Stimulated activated CD4-positive, alpha-beta T cell treated with anti-CD3 and anti-CD28 coated beads, Interleukin-15, amount 100 ng/mL, for 1 hour (primary cell): ENCODE measurements around the gene ANKLE2.
"Not testable (repeated sequence)": the region's sequence is repeated elsewhere in the genome, so short reads cannot be mapped to it uniquely, and the experiment has no call there.

Source experiments
- DNase-seq, 2 donors: peaks; one replicate each; pipeline ENCODE4 v3.0.0-alpha.2; 2020; ENCODE audit warnings: low read depth in 1 of 2, low spot score in 1 of 2

Gene ANKLE2

DNA sequence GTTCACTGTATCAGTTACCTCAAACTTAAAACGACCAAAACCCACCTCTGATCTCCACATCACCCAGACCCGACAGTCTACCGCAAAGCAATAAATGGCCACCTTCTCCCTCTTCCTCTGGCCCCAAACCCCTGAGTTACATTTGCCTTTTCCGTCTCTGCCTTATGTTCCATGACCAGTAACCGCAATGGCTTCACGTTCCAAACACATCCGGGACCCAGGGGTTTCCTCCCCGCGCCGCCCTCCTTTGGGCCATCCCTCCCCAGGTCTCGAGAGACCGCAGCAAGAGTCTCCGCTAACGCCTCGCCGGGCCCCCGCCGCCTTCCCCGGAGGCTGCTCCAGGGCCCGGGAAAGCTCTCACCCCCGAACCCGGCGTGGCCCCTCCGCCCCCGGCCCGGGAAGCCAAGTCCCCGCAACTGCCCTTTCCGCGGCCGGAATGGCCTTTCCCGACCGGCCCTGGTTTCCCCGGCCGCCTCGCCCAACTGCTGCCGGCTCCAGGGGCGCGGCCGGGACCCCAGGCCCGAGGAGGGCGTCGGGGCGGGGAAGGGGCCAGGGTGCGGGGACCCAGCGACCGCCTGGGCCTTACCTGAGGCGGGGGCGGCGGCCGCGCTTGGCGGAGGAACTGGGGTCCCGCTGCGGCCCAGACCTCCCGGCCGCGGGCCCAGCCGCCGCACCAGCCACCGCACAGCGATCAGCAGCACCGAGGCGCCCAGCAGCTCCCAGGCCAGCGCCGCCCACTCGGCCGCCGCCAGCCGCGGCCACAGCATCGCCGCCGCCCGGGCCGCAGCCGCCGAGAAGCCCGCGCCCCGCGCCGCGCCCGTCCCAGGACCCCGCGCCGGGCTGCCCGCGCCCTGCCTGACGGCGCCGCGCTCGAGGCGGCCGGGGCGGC lies at the start of gene ANKLE2:
ANKLE2 (minus strand) TSS at position 801 of the 889 bp plus-strand sequence; CDS start at position 767, 34 bp downstream.
- DNase-seq = peak; percentile 40 to 59

DNA sequence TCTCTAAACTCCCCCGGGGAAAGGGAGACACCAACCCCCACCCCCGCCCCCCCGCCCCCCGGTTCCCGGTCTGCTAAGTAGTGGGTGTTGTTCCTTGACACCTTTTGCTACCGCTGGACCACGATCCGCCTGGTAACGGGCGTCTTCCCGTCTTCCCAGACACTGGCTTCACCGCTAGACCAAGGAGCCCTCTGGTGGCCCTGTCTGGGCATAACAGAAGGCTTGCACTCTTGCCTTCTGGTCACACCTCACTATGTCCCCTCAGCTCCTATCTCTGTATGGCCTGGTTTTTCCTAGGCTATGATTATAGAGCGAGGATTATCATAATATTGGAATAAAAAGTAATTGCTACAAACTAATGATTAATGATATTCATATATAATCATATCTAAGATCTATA lies 47.8 kb upstream of the ANKLE2 start:
- DNase-seq = not testable (repeated sequence)

DNA sequence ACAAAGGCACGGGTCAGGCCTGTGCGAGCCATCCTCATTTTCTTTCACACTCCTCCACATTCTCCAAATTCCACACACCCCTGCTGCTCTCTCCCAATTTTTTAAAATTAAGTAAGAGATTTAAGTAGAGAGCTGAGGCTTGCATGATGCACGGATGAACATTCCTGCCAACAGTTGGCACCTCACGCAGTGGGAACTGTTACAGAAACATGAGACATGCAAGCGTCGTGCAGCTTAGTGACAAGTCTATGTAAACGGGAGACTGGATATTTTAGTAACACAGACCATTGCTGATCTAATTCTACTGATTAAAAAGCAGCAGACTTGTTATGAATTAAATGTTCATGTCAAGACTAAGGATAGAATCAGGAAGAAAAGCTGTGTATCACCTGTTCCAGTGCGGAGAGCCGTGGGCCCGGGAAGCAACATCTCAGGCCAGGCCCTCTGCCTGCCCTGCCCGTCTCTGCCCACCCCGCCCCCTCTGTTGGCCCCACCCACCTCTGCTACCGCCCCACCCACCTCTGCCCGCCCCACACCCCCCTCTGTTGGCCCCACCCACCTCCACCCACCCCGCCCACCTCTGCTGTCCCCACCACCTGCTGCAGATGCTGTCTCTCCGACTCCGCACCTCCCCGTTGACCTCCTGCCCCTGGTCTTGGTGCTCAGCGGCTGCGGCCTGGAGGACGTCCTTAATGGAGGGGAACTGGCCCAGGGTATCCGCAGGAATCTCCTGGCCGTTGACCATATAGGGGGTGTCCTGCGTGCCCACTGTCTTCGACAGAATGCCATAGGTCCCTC lies 45.9 kb upstream of the ANKLE2 start:
- no peak for DNase-seq

DNA sequence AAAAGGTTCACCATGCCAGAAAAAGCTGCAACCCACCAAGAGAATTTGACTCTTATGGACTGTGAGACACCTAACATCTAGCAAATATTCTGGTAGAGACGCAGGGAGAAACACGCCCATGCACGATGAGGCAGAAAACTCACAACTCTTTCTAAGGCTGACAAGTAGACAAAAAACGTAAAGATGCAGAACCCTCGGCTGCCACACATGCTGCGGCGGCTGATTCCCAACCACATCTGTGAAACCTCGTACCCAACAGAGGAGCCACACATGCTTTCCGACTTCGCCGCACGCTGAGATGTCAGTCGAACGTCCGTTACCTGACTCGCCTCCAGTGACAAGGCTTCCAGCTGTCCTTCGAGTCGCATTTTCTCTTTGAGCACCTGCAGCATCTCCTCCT lies 45.2 kb upstream of the ANKLE2 start:
- DNase-seq = no peak

DNA sequence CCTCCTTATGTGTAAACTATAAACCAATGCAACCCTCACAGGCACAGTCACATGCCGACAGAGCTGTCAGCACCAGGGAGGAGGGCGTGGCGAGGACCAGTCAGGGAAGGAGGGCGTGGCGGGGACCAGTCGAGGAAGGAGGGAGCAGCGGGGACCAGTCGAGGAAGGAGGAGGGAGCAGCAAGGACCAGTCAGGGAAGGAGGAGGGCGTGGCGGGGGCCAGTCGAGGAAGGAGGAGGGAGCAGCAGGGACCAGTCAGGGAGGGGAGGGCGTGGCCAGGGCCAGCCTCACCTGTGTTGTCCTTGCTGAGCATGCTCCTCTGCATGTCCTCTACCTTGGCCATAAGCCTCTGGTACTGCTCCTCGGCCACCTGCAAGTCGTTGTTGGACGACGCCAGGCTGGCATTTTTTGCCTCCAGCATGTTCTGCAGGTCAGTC lies 42.8 kb upstream of the ANKLE2 start:
- DNase-seq = no peak

DNA sequence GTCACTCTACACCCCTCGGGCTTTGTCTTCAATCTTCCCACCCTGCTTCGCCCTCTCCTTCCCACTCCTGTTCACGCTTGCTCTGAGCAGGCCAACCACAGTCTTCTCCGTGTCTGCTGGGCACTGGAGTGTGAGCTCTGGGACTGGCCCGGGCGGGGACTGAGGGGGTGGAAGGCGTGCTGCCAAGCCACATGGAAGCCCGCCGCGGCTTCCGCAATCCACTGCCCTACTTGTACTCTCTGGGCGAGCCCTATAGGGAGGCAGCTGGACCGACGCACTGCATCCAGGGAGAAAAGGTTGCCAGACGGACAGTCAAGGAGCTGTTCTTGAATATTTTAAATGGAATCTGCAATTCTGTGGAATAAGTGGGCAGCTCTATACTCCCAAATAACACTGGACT lies 42.3 kb upstream of the ANKLE2 start:
- no peak for DNase-seq

DNA sequence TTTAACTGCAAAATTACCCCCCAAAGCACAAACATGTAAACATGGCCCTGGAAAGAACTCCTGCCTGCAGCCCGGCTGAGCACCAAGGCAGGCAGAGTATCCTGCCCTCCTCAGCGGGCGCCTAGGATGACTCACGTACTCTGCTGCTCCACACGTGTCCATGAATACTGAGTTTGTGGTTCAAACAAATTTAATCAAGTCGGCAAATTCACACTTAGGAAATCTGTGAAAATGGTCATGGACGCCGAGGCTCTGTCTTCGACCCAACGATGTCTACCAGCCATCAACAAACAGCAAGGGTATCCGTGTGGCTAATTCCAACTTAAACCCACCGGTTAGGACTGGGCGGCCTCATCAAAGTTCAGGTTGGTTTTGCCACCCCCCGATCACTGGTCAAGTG lies 41.5 kb upstream of the ANKLE2 start:
- DNase-seq = no peak

DNA sequence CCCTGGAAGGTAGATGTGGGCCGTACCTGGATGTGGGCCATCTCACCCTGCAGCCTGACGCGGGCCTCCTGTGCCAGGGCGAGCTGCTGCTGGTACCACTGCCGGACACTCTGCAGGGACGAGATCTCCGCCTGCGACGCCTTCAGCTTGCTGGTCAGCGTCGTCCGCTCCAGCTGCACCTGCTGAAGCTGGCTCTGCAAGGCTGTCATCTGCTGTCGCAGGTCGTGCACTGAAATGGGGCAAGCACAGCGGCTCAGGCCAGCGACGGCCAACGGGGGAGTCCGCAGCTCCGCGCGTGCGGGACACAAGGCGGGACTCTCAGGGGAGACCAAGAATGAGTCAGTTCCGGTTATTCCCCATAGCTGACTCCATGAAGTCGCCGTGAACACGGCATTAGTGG lies 40.1 kb upstream of the ANKLE2 start:
- DNase-seq = no peak

DNA sequence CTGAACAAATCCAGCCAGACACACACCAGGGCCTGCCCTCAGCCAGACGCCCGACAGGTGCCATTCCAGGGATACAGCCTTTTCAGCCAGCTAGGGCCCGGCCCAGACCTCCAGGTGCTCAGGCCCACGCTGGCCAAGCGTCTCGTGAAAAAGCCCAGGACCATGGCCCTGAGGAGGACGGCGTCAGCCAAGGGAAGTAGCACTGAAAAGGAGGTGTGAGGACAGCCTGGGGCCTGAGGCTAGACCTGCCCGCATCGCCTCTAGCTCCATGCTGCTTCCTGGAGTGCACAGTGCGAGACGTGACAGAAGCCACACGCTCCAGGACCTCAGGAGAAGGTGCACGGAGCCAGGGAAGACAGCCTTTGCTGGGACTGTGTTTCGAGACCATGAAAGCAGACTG lies 37.2 kb upstream of the ANKLE2 start:
- no peak for DNase-seq

DNA sequence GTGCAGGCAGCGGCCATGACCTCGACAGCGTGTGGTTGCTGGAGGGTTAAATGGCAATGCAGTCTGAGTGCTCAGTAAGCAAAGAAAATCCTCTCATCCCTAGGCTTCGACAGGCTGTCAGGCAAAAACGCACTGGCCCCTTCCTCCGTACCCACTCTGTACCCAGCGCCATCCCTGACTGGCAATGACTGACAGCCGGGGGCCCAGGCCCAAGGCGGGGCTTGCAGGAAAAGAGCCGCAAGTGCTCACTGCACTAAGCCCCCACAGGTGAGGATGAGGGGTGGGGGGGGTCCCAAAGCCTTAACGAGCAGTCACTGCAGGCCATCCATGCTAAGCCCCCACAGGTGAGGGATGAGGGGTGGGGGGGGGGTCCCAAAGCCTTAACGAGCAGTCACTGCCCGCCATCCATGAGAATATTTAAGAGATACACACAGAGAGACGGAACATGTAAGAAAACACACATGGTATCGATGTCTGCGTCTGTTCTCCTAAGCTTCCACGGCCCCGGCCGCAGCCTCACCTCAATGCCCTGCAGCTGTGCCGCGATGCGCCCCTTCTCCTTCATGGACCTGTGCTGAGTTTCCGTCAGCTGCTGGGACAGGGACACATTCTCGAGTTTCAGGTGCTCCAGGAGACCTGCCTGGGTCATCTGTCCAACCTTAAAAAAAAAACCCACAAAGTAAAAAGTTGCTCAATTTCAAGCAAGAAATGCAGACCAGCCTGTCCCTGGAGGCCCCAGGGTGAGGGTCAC lies 36.4 kb upstream of the ANKLE2 start:
- no peak for DNase-seq

DNA sequence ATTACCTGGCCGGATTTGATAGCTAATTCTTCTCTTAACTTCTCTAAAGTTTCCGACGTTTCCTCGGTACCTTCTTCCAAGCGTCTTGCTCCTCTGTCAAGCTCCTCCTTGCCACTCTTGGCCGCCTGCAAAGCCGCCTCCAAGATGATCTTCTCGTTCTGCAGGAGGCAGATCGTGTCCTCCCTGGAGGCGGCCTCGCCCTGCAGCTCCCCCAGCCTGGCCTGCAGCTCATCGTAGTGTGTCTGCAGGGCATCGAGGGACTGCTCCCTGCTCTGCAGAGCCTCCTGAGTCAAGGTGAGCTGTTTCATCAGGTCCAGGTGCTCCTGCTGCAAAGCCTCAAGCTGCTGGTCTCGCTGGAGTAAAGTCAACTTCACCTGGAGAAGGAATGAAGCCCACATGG lies 34.2 kb upstream of the ANKLE2 start:
- DNase-seq = no peak

DNA sequence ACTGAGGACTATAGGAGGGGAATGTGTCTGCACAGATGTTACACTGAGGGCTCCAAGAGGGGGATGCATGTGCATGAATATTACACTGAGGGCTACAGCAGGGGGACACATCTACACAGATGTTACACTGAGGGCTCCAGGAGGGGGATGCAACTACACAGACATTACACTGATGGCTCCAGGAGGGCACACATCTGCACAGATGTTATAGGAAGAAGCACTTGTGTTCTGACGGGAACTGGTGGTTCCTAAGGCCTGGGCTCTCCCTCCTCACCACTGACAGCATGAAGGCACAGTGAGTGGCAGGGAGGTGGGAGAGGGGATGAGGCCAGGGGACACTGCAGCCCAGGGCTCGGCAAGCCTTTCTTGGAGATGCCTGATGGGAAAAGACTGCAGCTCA lies 30.3 kb upstream of the ANKLE2 start:
- DNase-seq = not testable (repeated sequence)

DNA sequence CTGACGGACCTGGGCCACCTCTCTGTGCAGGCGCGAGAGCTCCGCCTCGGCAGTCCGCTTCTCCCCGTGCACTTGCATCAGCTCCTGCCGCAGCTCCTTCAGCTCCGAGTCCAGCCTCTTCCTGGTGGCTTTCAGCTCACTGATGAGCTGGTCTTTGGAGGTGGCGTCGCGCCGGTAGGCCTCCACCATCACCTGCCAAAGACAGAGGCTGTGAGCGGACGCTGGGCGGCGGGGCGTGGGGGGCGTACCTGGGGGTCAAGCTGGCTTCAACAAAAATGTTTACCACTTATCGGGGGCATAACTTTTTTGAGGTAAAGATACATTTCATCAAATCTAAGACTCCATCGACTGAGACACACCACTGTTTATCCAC lies 27.5 kb upstream of the ANKLE2 start:
- DNase-seq = no peak

DNA sequence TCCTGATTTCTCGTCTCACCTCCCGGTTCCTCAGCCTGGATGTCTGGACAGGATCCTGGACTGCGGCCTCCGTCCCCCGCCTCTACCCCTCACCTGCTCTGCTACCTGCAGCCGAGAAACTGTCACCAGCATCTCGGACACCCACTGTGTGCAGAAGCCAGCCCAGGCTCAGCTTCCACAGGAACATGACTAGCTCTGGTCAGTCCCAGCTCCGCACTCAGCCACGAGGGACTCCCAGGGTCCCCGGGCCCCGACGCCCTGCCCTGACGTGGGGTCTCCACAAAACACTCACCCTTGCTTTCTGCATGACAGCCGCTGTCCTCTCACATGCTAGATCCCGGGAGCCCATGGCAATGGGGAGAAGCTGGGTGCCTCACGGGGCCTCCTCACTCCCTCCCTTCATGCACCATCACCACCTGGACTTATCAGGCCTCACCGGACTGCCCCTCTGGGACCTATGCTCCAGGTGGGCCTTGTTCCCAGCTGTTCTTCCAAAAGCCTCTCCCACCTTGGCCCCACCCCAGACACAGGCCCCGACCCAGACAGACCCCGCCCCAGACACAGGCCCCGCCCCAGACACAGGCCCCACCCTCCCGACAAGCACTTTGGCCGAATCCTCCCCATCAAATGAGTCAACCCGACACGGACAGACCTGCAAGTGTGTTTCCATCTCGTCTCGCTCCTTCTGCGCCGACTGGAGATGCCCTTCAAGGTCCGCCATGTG lies 26.9 kb upstream of the ANKLE2 start:
- no peak for DNase-seq

DNA sequence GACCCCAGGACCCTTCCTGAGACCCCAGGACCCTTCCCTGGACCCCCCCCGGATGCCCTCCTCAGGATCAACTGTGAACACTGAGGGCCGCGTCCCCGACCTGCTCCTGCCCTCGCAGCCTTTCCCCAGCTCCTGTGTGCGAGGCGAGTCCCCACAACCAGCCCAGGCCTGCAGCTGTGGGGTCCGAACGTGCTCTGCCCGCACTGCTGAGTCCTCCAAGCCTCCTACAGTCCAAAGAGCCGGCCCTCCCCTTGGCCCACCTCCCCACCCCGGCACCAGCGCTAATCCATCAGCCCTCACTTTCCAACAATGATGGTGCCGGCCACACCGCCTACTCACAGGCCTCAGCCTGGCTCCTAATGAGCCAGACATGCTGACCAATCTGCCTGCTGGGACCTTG lies 26.2 kb upstream of the ANKLE2 start:
- DNase-seq = no peak

DNA sequence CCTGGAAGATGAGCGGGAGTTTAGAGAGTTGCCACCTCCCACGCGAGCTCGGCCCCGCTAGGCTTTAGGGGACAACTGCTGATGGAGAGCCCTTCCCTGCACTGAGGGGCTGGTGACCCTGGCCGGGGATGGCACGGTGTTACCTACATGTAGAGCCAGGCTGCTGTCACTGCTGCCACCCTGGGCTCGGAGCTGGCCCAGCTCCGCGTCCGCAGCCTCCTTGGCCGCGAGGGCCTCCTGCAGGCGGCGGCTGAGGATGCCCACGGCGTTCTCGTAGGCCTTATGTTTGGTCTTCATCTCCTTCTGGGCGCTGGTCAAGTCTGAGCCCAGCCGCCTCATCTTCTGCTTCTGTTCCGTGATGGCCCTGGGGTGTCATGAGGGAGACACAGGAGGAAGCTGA lies 24.6 kb upstream of the ANKLE2 start:
- DNase-seq = no peak

DNA sequence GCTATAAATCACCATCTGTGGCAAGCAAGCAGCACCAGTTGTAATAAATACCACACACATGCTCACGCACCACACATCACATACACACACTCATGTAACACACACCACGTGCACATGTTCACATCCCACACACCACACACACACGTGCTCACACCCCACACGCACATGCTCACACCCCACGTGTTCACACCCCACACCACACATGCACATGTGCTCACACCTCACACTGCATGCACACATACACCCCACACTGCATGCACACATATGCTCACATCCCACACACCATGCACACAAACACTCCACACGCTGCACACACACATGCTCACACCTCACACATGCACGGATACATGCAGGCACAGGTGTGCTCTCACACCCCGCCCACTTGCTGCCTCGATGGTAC lies 22.9 kb upstream of the ANKLE2 start:
- DNase-seq = no peak

DNA sequence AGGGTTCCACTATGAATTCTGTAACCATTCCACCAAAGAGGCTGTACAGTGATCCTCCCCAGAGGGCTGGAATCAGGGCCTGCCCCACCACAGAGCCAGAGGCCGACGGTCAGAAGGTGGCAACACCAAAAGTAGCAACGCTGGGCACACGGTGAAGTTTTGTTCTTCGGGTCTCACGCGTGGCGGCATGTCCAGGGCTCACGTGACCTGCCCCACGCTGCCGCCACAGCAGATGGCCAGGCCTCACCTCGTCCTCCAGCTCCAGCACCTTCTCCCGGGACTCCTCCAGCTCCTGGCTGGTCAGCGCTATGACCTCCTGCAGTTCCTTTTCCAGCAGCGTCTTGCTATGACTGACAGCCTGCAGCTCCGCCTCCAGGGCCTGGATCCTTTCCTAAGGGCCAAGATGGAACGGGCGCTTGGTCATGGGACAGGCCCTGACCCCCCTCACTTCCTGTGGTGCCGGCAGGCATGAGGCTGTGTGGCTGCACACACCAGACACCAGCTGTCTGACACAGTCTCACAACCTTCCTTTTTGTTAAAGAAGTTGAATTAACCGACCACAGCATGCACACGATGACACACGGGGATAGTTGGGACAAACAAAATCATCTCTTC lies 22.4 kb upstream of the ANKLE2 start:
- no peak for DNase-seq

DNA sequence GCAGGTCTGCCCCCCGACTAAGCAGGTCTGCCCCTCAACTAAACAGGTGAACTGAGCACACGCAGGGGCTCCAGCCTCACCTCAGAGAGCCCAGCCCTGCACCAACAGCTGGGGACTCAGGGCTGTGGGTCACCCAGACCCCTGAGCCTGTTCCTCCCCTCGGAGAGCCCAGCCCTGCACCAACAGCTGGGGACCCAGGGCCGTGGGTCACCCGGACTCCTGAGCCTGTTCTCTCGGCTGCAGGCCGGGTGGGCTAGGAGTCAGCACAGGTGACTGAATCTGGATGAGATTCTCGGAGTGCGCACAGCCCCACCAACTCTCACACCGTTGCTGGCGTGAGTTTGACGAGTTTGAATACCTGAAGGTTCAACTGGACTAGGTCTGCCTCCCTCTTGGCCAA lies 20.3 kb upstream of the ANKLE2 start:
- no peak for DNase-seq

DNA sequence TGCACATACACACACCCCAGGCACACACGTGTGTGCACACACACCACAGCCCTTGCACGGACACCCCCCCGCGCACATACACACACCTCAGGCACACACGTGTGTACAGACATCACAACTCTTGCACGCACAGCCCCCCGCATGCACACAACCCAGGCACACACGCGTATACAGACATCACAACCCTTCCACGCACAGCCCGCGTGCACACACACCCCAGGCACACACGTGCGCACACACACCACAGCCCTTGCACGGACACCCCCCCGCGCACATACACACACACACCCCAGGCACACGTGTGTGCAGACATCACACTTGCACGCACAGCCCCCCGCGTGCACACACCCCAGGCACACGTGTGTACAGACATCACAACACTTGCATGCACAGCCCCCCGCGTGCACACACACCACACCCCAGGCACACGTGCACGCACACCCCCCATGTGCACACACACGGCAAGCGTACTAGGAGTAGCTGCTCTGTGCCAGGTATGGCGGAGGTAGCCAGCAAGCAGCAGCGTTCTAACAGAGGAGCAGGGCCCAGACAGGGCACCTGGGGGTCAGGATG lies 18.2 kb upstream of the ANKLE2 start:
- DNase-seq = no peak
